ENCODE results near the gene SLC2A2. TPM values are rescaled to one million over a fixed set of nuclear protein-coding genes. Genes with fewer than 3 reads are reported as not detected.

SLC2A2 gene
- total RNA-seq, 1 experiment from 2014 or later = not detected

GRCh38 chr3:171021377-171021776 is 5.1 kb downstream of the SLC2A2 start:
- H3K9me2 ChIP-seq (replicated peaks; ENCODE audit: insufficient read depth, low read length) = no peaks in the 10 kb centered on the region
- no peak overlapping the region for H3K4me3 ChIP-seq (ENCODE audit: low read length)
- DNase-seq = no peak
- H3K36me3 ChIP-seq (ENCODE audit: insufficient read depth, low read length) = no peaks in the 10 kb centered on the region
- H3K4me2 ChIP-seq (ENCODE audit: low read depth, low read length, poor library complexity, severe bottlenecking) = no peak overlapping the region
- H3K79me2 ChIP-seq (ENCODE audit: low read length) = no peaks in the 10 kb centered on the region
- no peaks in the 10 kb centered on the region for H3K9me3 ChIP-seq (ENCODE audit: low read length)
- no peak overlapping the region for H2AFZ ChIP-seq (ENCODE audit: low read length)
- no peaks in the 10 kb centered on the region for H3K27me3 ChIP-seq (ENCODE audit: low read length)
- no peaks in the 10 kb centered on the region for H3K4me1 ChIP-seq (ENCODE audit: low read length)
- H3K9ac ChIP-seq (ENCODE audit: low read length) = no peak overlapping the region
- no peak overlapping the region for H3K27ac ChIP-seq (ENCODE audit: low read length)
- no peaks in the 10 kb centered on the region for H4K20me1 ChIP-seq (ENCODE audit: insufficient read depth, low read depth, low read length)

- Histone ChIP-seq H3K79me2 (ENCODE audit: low read length) (no peaks in the 10 kb centered on the region), H3K4me3 (ENCODE audit: low read length) (no peak overlapping the region), H3K4me2 (ENCODE audit: low read depth, low read length, poor library complexity, severe bottlenecking) (no peak overlapping the region), H3K36me3 (ENCODE audit: insufficient read depth, low read length) (no peaks in the 10 kb centered on the region), H4K20me1 (ENCODE audit: insufficient read depth, low read depth, low read length) (no peaks in the 10 kb centered on the region), H3K9ac (ENCODE audit: low read length) (no peak overlapping the region), H3K9me2 (replicated peaks; ENCODE audit: insufficient read depth, low read length) (no peaks in the 10 kb centered on the region), H3K4me1 (ENCODE audit: low read length) (no peaks in the 10 kb centered on the region), H3K27ac (ENCODE audit: low read length) (no peak overlapping the region), H3K27me3 (ENCODE audit: low read length) (no peaks in the 10 kb centered on the region), H3K9me3 (ENCODE audit: low read length) (no peaks in the 10 kb centered on the region), H2AFZ (ENCODE audit: low read length) (no peak overlapping the region)
- peak; percentile 42 for DNase-seq
These were observed 8.2 kb downstream of the SLC2A2 start for GRCh38 chr3:171018156-171018935.

GRCh38 chr3:171013822-171014748 is 12.4 kb downstream of the SLC2A2 start:
- Histone ChIP-seq H3K79me2 (ENCODE audit: low read length) (no peaks in the 10 kb centered on the region), H3K4me1 (ENCODE audit: low read length) (no peaks in the 10 kb centered on the region), H2AFZ (ENCODE audit: low read length) (no peak overlapping the region), H3K36me3 (ENCODE audit: insufficient read depth, low read length) (no peaks in the 10 kb centered on the region), H3K9me3 (ENCODE audit: low read length) (no peaks in the 10 kb centered on the region), H3K9me2 (replicated peaks; ENCODE audit: insufficient read depth, low read length) (no peaks in the 10 kb centered on the region), H4K20me1 (ENCODE audit: insufficient read depth, low read depth, low read length) (no peaks in the 10 kb centered on the region), H3K4me2 (ENCODE audit: low read depth, low read length, poor library complexity, severe bottlenecking) (no peak overlapping the region), H3K27ac (ENCODE audit: low read length) (no peak overlapping the region), H3K9ac (ENCODE audit: low read length) (no peak overlapping the region), H3K4me3 (ENCODE audit: low read length) (no peak overlapping the region), H3K27me3 (ENCODE audit: low read length) (no peaks in the 10 kb centered on the region)
- no peak for DNase-seq

GRCh38 chr3:171011873-171012336 is 14.6 kb downstream of the SLC2A2 start:
- no peaks in the 10 kb centered on the region for H3K9me2 ChIP-seq (replicated peaks; ENCODE audit: insufficient read depth, low read length)
- no peaks in the 10 kb centered on the region for H4K20me1 ChIP-seq (ENCODE audit: insufficient read depth, low read depth, low read length)
- no peaks in the 10 kb centered on the region for H3K9me3 ChIP-seq (ENCODE audit: low read length)
- H3K36me3 ChIP-seq (ENCODE audit: insufficient read depth, low read length) = no peaks in the 10 kb centered on the region
- H3K9ac ChIP-seq (ENCODE audit: low read length) = no peak overlapping the region
- no peaks in the 10 kb centered on the region for H3K27me3 ChIP-seq (ENCODE audit: low read length)
- H3K4me1 ChIP-seq (ENCODE audit: low read length) = no peaks in the 10 kb centered on the region
- no peak overlapping the region for H3K27ac ChIP-seq (ENCODE audit: low read length)
- no peak for DNase-seq
- no peak overlapping the region for H3K4me2 ChIP-seq (ENCODE audit: low read depth, low read length, poor library complexity, severe bottlenecking)
- H3K4me3 ChIP-seq (ENCODE audit: low read length) = no peak overlapping the region
- no peak overlapping the region for H2AFZ ChIP-seq (ENCODE audit: low read length)
- H3K79me2 ChIP-seq (ENCODE audit: low read length) = no peaks in the 10 kb centered on the region

- H3K27me3 ChIP-seq (ENCODE audit: low read length) = no peaks in the 10 kb centered on the region
- no peaks in the 10 kb centered on the region for H3K9me3 ChIP-seq (ENCODE audit: low read length)
- H3K79me2 ChIP-seq (ENCODE audit: low read length) = no peaks in the 10 kb centered on the region
- no peaks in the 10 kb centered on the region for H3K9me2 ChIP-seq (replicated peaks; ENCODE audit: insufficient read depth, low read length)
- H3K4me2 ChIP-seq (ENCODE audit: low read depth, low read length, poor library complexity, severe bottlenecking) = no peak overlapping the region
- no peak overlapping the region for H3K27ac ChIP-seq (ENCODE audit: low read length)
- no peaks in the 10 kb centered on the region for H3K4me1 ChIP-seq (ENCODE audit: low read length)
- no peaks in the 10 kb centered on the region for H3K36me3 ChIP-seq (ENCODE audit: insufficient read depth, low read length)
- no peak overlapping the region for H2AFZ ChIP-seq (ENCODE audit: low read length)
- no peak for DNase-seq
- no peak overlapping the region for H3K9ac ChIP-seq (ENCODE audit: low read length)
- no peaks in the 10 kb centered on the region for H4K20me1 ChIP-seq (ENCODE audit: insufficient read depth, low read depth, low read length)
- no peak overlapping the region for H3K4me3 ChIP-seq (ENCODE audit: low read length)
These were observed 15.2 kb downstream of the SLC2A2 start for GRCh38 chr3:171011109-171011872.

- Histone ChIP-seq H3K27me3 (ENCODE audit: low read length) (no peaks in the 10 kb centered on the region), H3K9me3 (ENCODE audit: low read length) (no peaks in the 10 kb centered on the region), H3K9ac (ENCODE audit: low read length) (no peak overlapping the region), H3K4me3 (ENCODE audit: low read length) (no peak overlapping the region), H3K9me2 (replicated peaks; ENCODE audit: insufficient read depth, low read length) (no peaks in the 10 kb centered on the region), H3K36me3 (ENCODE audit: insufficient read depth, low read length) (no peaks in the 10 kb centered on the region), H3K79me2 (ENCODE audit: low read length) (no peaks in the 10 kb centered on the region), H3K27ac (ENCODE audit: low read length) (no peak overlapping the region), H3K4me2 (ENCODE audit: low read depth, low read length, poor library complexity, severe bottlenecking) (no peak overlapping the region), H3K4me1 (ENCODE audit: low read length) (no peaks in the 10 kb centered on the region), H4K20me1 (ENCODE audit: insufficient read depth, low read depth, low read length) (no peaks in the 10 kb centered on the region), H2AFZ (ENCODE audit: low read length) (no peak overlapping the region)
- DNase-seq = no peak
These were observed 19.2 kb downstream of the SLC2A2 start for GRCh38 chr3:171007316-171007715.

GRCh38 chr3:171005648-171006047 is 20.9 kb downstream of the SLC2A2 start:
- Histone ChIP-seq H3K9me3 (ENCODE audit: low read length) (no peaks in the 10 kb centered on the region), H2AFZ (ENCODE audit: low read length) (no peak overlapping the region), H3K4me3 (ENCODE audit: low read length) (no peak overlapping the region), H3K27me3 (ENCODE audit: low read length) (no peaks in the 10 kb centered on the region), H3K79me2 (ENCODE audit: low read length) (no peaks in the 10 kb centered on the region), H3K36me3 (ENCODE audit: insufficient read depth, low read length) (no peaks in the 10 kb centered on the region), H4K20me1 (ENCODE audit: insufficient read depth, low read depth, low read length) (no peaks in the 10 kb centered on the region), H3K27ac (ENCODE audit: low read length) (no peak overlapping the region), H3K4me1 (ENCODE audit: low read length) (no peaks in the 10 kb centered on the region), H3K9me2 (replicated peaks; ENCODE audit: insufficient read depth, low read length) (no peaks in the 10 kb centered on the region), H3K4me2 (ENCODE audit: low read depth, low read length, poor library complexity, severe bottlenecking) (no peak overlapping the region), H3K9ac (ENCODE audit: low read length) (no peak overlapping the region)
- no peak for DNase-seq
